GM18526 (cell line): ENCODE data around the gene KIAA0232.

ENCODE experiments used
- POLR2A ChIP-seq: IDR thresholded peaks from 3 replicates; pipeline ENCODE4 v1.6.1; 2011; ENCODE audit not compliant: insufficient read length; ENCODE audit errors: extremely low read depth

KIAA0232 gene

GRCh38 chr4:6848717-6849305 lies 66.3 kb downstream of the KIAA0232 start:
- TF ChIP-seq POLR2A, result no peak

- no peak for TF ChIP-seq POLR2A
Observed at GRCh38 chr4:6849691-6850090, 67.2 kb downstream of the KIAA0232 start.

- TF ChIP-seq POLR2A, result no peak
Observed at GRCh38 chr4:6851431-6851830, 68.9 kb downstream of the KIAA0232 start.

- TF ChIP-seq POLR2A, result no peak
Observed at GRCh38 chr4:6851962-6852361, 69.4 kb downstream of the KIAA0232 start.

GRCh38 chr4:6852582-6852981 lies 70.1 kb downstream of the KIAA0232 start:
- no peak for TF ChIP-seq POLR2A

- no peak for TF ChIP-seq POLR2A
Observed at GRCh38 chr4:6854098-6854744, 71.7 kb downstream of the KIAA0232 start.

- TF ChIP-seq POLR2A, result no peak
Observed at GRCh38 chr4:6855692-6856297, 73.3 kb downstream of the KIAA0232 start.

GRCh38 chr4:6856391-6856790 lies 73.9 kb downstream of the KIAA0232 start:
- no peak for TF ChIP-seq POLR2A

GRCh38 chr4:6857009-6857882 lies 74.7 kb downstream of the KIAA0232 start:
- TF ChIP-seq POLR2A, result no peak

- TF ChIP-seq POLR2A, result no peak
Observed at GRCh38 chr4:6858997-6859396, 76.5 kb downstream of the KIAA0232 start.

GRCh38 chr4:6859543-6859942 lies 77.0 kb downstream of the KIAA0232 start:
- no peak for TF ChIP-seq POLR2A

GRCh38 chr4:6868386-6868785 lies 85.9 kb downstream of the KIAA0232 start:
- no peak for TF ChIP-seq POLR2A

- no peak for TF ChIP-seq POLR2A
Observed at GRCh38 chr4:6869944-6870343, 87.4 kb downstream of the KIAA0232 start.

GRCh38 chr4:6873291-6873690 lies 90.8 kb downstream of the KIAA0232 start:
- TF ChIP-seq POLR2A, result no peak

- TF ChIP-seq POLR2A, result no peak
Observed at GRCh38 chr4:6873792-6874461, 91.4 kb downstream of the KIAA0232 start.
